Keratinocyte (primary cell): Measurements from ENCODE around the gene GJA3. TPM values are rescaled to one million over a fixed set of nuclear protein-coding genes. Genes with fewer than 3 reads are reported as not detected.

Experiments
- DNase-seq: peaks from one replicate; pipeline ENCODE4 v3.0.0-alpha.2; 2011; ENCODE audit warnings: low read depth, missing footprints, low spot score
- FAIRE-seq: peaks from 2 replicates; lab custom pipeline; 2011; peaks lifted over from hg19 to GRCh38; lab: Jason Lieb, UNC
- H2AFZ ChIP-seq: 2 replicates; pipeline ENCODE4 v1.6.0; 2012; ENCODE audit warnings: low read length, control low read depth, inconsistent platforms; ENCODE audit not compliant: control insufficient read depth
- H3K27ac ChIP-seq: 2 replicates; pipeline ENCODE4 v1.5.1; 2011; ENCODE audit warnings: low read length; ENCODE audit not compliant: control insufficient read depth, insufficient read depth
- H3K27me3 ChIP-seq: 3 replicates; pipeline ENCODE4 v1.6.0; 2011; ENCODE audit warnings: low read length; ENCODE audit not compliant: control insufficient read depth, insufficient read depth; ENCODE audit errors: extremely low read depth
- H3K36me3 ChIP-seq, 2 experiments: 2 replicates in 1 of 2; 3 replicates in 1 of 2; pipeline ENCODE4 v1.5.1; 2011; ENCODE audit warnings: low read length in 2 of 2, mild to moderate bottlenecking in 1 of 2; ENCODE audit not compliant: control insufficient read depth in 2 of 2, insufficient read depth in 2 of 2; ENCODE audit errors: extremely low read depth in 1 of 2
- H3K4me1 ChIP-seq: 3 replicates; pipeline ENCODE4 v1.5.1; 2011; ENCODE audit warnings: low read length; ENCODE audit not compliant: control insufficient read depth, insufficient read depth; ENCODE audit errors: extremely low read depth
- H3K4me2 ChIP-seq: 3 replicates; pipeline ENCODE4 v1.6.0; 2011; ENCODE audit warnings: low read depth, low read length; ENCODE audit not compliant: control insufficient read depth, insufficient read depth; ENCODE audit errors: extremely low read depth
- H3K4me3 ChIP-seq, 3 experiments: fragments of 200-600 bp in 1 of 3; sonication (generic) in 1 of 3; 2 replicates in 2 of 3; 3 replicates in 1 of 3; pipeline ENCODE4 v1.5.1; 2011 to 2016; ENCODE audit warnings: low read length in 3 of 3, mild to moderate bottlenecking in 3 of 3, control low read depth in 2 of 3, inconsistent platforms in 1 of 3, low read depth in 1 of 3, mixed read lengths in 1 of 3, mixed run types in 1 of 3, moderate library complexity in 1 of 3; ENCODE audit not compliant: control insufficient read depth in 2 of 3, insufficient read depth in 2 of 3; ENCODE audit errors: extremely low read depth in 1 of 3
- H3K79me2 ChIP-seq: 2 replicates; pipeline ENCODE4 v1.6.0; 2012; ENCODE audit warnings: low read length; ENCODE audit not compliant: control insufficient read depth, insufficient read depth
- H3K9ac ChIP-seq: 3 replicates; pipeline ENCODE4 v1.6.0; 2011; ENCODE audit warnings: low read length; ENCODE audit not compliant: control insufficient read depth, insufficient read depth; ENCODE audit errors: extremely low read depth
- H3K9me1 ChIP-seq: 3 replicates; pipeline ENCODE4 v1.6.0; 2011; ENCODE audit warnings: low read length; ENCODE audit not compliant: control insufficient read depth, insufficient read depth; ENCODE audit errors: extremely low read depth
- H3K9me3 ChIP-seq: 2 replicates; pipeline ENCODE4 v1.5.1; 2012; ENCODE audit warnings: low read depth, low read length; ENCODE audit not compliant: control insufficient read depth
- H4K20me1 ChIP-seq: 3 replicates; pipeline ENCODE4 v1.6.0; 2011; ENCODE audit warnings: low read length; ENCODE audit not compliant: control insufficient read depth, insufficient read depth; ENCODE audit errors: extremely low read depth
- EZH2 ChIP-seq: IDR thresholded peaks from one replicate; pipeline ENCODE4 v1.6.1; 2012; ENCODE audit warnings: inconsistent platforms, mild to moderate bottlenecking, low read length, moderate library complexity
- dilution Hi-C: fragments of 300-500 bp; cut with MboI; formaldehyde crosslinking; loops from one replicate; pipeline ENCODE4 v1.7.0; 2020; ENCODE audit warnings: low sequenced_read_pairs; ENCODE audit not compliant: extremely low pct_ligation_motif_present
- polyA plus RNA-seq, 5 experiments: library from polyadenylated mRNA; depleted of rRNA in 3 of 5; stranded (reverse) in 3 of 5; stranded (forward) in 1 of 5; unstranded in 1 of 5; fragments of >200 nt; gene quantifications; 1 replicate in 1 of 5; 2 replicates in 3 of 5; 3 replicates in 1 of 5; pipeline versions ENCODE4 v1.2.1 to v1.2.3, GENCODE V29; 2011 to 2012; ENCODE audit warnings: missing spikeins in 2 of 5, low read depth in 1 of 5, low replicate concordance in 1 of 5
- TF ChIP-seq, protein P1 (sequence below), 3 experiments: IDR thresholded peaks in 1 of 3; conservative IDR thresholded peaks in 1 of 3; optimal IDR thresholded peaks in 1 of 3; 2 replicates in 2 of 3; 3 replicates in 1 of 3; pipeline versions ENCODE3 to v1.5.1; 2011; ENCODE audit warnings: low read length in 3 of 3, mild to moderate bottlenecking in 3 of 3, moderate library complexity in 2 of 3, control low read depth in 1 of 3, inconsistent platforms in 1 of 3; ENCODE audit not compliant: insufficient read depth in 2 of 3; ENCODE audit errors: extremely low read depth in 1 of 3

GJA3 gene
- polyA plus RNA-seq, 1 donor (not counting 4 experiments of a cell fraction or from before 2014, with no cell fraction given): 0.09 TPM

GRCh38 chr13:20140487-20140886 is 20.4 kb downstream of the GJA3 start:
- Histone ChIP-seq H2AFZ (no peak overlapping the region), H4K20me1 (no peaks in the 10 kb centered on the region), H3K27ac (no peak overlapping the region), H3K9me3 (no peaks in the 10 kb centered on the region), H3K27me3 (peaks cover 67% of the 10 kb centered on the region), H3K9me1 (no peaks in the 10 kb centered on the region), H3K4me1 (peaks cover 4% of the 10 kb centered on the region), H3K9ac (no peak overlapping the region), H3K4me2 (no peak overlapping the region), H3K4me3 (no peak overlapping the region), H3K79me2 (no peaks in the 10 kb centered on the region), H3K36me3 (no peaks in the 10 kb centered on the region)
- TF ChIP-seq EZH2: no peak
- TF ChIP-seq, protein P1, sequence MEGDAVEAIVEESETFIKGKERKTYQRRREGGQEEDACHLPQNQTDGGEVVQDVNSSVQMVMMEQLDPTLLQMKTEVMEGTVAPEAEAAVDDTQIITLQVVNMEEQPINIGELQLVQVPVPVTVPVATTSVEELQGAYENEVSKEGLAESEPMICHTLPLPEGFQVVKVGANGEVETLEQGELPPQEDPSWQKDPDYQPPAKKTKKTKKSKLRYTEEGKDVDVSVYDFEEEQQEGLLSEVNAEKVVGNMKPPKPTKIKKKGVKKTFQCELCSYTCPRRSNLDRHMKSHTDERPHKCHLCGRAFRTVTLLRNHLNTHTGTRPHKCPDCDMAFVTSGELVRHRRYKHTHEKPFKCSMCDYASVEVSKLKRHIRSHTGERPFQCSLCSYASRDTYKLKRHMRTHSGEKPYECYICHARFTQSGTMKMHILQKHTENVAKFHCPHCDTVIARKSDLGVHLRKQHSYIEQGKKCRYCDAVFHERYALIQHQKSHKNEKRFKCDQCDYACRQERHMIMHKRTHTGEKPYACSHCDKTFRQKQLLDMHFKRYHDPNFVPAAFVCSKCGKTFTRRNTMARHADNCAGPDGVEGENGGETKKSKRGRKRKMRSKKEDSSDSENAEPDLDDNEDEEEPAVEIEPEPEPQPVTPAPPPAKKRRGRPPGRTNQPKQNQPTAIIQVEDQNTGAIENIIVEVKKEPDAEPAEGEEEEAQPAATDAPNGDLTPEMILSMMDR (optimal IDR thresholded peaks at IDR 0.05 in 1 of 3, IDR thresholded peaks at IDR 0.05 in 1 of 3, conservative IDR thresholded peaks at IDR 0.05 in 1 of 3; ENCODE audit: extremely low read depth in 1 of 3, insufficient read depth in 2 of 3, low read length in 3 of 3): no peak
- DNase-seq: no peak
- no peak for FAIRE-seq
- dilution Hi-C loops: no loop called here

- H2AFZ ChIP-seq: no peak overlapping the region
- no peaks in the 10 kb centered on the region for H3K79me2 ChIP-seq
- H3K4me2 ChIP-seq: no peak overlapping the region
- no peak overlapping the region for H3K9ac ChIP-seq
- FAIRE-seq (no peak), DNase-seq (no peak)
- TF ChIP-seq, protein P1 (optimal IDR thresholded peaks at IDR 0.05 in 1 of 3, IDR thresholded peaks at IDR 0.05 in 1 of 3, conservative IDR thresholded peaks at IDR 0.05 in 1 of 3; ENCODE audit: extremely low read depth in 1 of 3, insufficient read depth in 2 of 3, low read length in 3 of 3): no peak
- no peak for TF ChIP-seq EZH2
- peaks cover 4% of the 10 kb centered on the region for H3K4me1 ChIP-seq
- no peaks in the 10 kb centered on the region for H3K36me3 ChIP-seq
- no peak overlapping the region for H3K4me3 ChIP-seq
- H3K9me1 ChIP-seq: no peaks in the 10 kb centered on the region
- H3K27me3 ChIP-seq: peaks cover 53% of the 10 kb centered on the region
- H3K9me3 ChIP-seq: no peaks in the 10 kb centered on the region
- H4K20me1 ChIP-seq: no peaks in the 10 kb centered on the region
- dilution Hi-C loops: no loop called here
- no peak overlapping the region for H3K27ac ChIP-seq
Measured at GRCh38 chr13:20137875-20138274, 23.0 kb downstream of the GJA3 start.
